Measurements from ENCODE around the gene TMEM132C.

TMEM132C gene

DNA sequence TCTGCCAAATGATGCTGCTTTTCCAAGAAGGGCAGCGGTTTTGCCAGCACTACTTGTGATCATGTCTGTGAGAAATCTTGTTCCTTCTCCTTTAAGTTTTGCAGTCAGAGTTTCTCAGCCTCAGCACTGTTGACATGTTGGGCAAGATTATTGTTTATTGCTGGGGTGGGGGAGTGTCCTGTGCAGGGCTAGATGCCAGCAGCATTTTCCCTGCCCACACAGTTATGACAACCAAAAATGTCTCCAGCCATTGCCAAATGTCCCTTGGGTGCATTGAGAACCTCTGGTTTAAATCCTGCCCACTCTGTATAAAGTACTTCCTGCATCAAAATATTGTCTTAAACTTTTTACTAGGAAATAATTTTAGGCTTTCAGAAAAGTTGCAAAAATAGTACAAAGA is 20.0 kb downstream of the TMEM132C start:
- no peak overlapping the region for H3K9ac ChIP-seq (ENCODE audit: low read depth in 1 of 2, low read length in 2 of 2)
- no peak overlapping the region for H3K4me3 ChIP-seq (ENCODE audit: low read length in 2 of 2)
- no peaks in the 10 kb centered on the region for H3K36me3 ChIP-seq (ENCODE audit: control insufficient read depth in 2 of 2, insufficient read depth in 2 of 2, low read length in 2 of 2)
- no peak overlapping the region for H3K27ac ChIP-seq (ENCODE audit: low read depth in 2 of 2, low read length in 2 of 2)
- H3K27me3 ChIP-seq (ENCODE audit: control insufficient read depth in 2 of 2, insufficient read depth in 2 of 2, low read length in 2 of 2) = no peaks in the 10 kb centered on the region
- no peaks in the 10 kb centered on the region for H3K9me3 ChIP-seq (ENCODE audit: control insufficient read depth in 2 of 2, low read length in 2 of 2)
- no peaks in the 10 kb centered on the region for H3K4me1 ChIP-seq (ENCODE audit: control insufficient read depth in 2 of 2, insufficient read depth in 2 of 2, low read length in 2 of 2)

DNA sequence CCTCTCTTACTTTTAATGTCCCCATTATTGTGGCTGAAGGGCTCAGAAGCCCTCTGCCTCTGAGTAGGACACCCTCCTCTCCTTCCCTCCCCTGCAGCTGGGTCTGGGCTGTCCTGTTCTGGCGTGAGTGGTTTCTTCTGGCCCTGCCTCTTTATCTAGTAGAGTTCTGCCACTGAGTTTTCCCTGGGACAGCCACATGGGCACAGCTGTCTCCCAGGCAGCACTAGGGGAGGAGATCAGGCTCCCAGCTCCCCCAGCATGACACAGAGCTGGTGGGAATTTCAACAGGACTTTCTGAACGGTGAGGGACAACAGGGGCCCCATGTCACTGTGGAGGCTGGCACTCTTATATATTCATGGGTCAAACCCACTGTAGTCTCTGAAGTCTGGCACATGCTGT is 21.4 kb downstream of the TMEM132C start:
- no peak overlapping the region for H3K9ac ChIP-seq (ENCODE audit: low read depth in 1 of 2, low read length in 2 of 2)
- H3K27me3 ChIP-seq (ENCODE audit: control insufficient read depth in 2 of 2, insufficient read depth in 2 of 2, low read length in 2 of 2) = no peaks in the 10 kb centered on the region
- no peak overlapping the region for H3K27ac ChIP-seq (ENCODE audit: low read depth in 2 of 2, low read length in 2 of 2)
- H3K4me1 ChIP-seq (ENCODE audit: control insufficient read depth in 2 of 2, insufficient read depth in 2 of 2, low read length in 2 of 2) = no peaks in the 10 kb centered on the region
- H3K36me3 ChIP-seq (ENCODE audit: control insufficient read depth in 2 of 2, insufficient read depth in 2 of 2, low read length in 2 of 2) = no peaks in the 10 kb centered on the region
- no peaks in the 10 kb centered on the region for H3K9me3 ChIP-seq (ENCODE audit: control insufficient read depth in 2 of 2, low read length in 2 of 2)
- no peak overlapping the region for H3K4me3 ChIP-seq (ENCODE audit: low read length in 2 of 2)

DNA sequence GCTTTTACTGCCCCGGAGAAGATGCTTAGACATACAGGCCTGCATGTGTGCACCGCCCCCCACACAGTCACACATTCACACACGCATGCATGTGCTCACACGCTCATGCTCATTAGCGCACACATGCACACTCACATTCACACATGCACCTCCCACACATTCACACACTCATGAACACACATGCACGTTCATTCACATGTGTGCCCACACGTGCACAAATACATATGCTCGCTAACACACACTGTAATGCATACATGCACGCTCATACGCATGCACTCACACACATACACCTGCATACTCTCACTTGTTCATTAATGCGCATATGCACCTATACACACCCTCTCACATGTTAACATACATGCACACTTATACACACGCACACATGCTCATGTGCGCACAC is 21.9 kb downstream of the TMEM132C start:
- H3K4me3 ChIP-seq (ENCODE audit: low read length in 2 of 2) = no peak overlapping the region
- H3K27me3 ChIP-seq (ENCODE audit: control insufficient read depth in 2 of 2, insufficient read depth in 2 of 2, low read length in 2 of 2) = no peaks in the 10 kb centered on the region
- H3K9me3 ChIP-seq (ENCODE audit: control insufficient read depth in 2 of 2, low read length in 2 of 2) = no peaks in the 10 kb centered on the region
- no peak overlapping the region for H3K27ac ChIP-seq (ENCODE audit: low read depth in 2 of 2, low read length in 2 of 2)
- no peak overlapping the region for H3K9ac ChIP-seq (ENCODE audit: low read depth in 1 of 2, low read length in 2 of 2)
- no peaks in the 10 kb centered on the region for H3K36me3 ChIP-seq (ENCODE audit: control insufficient read depth in 2 of 2, insufficient read depth in 2 of 2, low read length in 2 of 2)
- no peaks in the 10 kb centered on the region for H3K4me1 ChIP-seq (ENCODE audit: control insufficient read depth in 2 of 2, insufficient read depth in 2 of 2, low read length in 2 of 2)

DNA sequence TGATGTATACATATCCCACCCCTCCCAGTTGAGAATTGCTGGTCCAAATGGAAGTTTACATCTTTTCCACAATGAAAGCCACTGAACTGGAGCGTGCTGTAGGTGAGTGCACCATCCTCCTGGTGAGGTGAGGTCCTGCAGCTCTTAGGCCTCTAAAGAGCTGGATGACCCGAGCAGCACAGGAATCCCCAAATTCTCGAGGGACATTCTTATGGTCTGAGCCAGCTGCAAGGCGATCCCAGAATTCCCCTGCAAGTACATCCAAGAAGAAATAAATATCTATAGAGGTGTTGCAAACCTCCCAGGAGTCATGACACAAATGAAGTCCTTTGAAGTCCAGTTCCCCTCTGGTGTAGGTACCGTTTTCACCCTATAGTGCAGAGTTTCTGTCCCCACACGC is 24.0 kb downstream of the TMEM132C start:
- Histone ChIP-seq H3K4me1 (ENCODE audit: control insufficient read depth in 2 of 2, insufficient read depth in 2 of 2, low read length in 2 of 2) (no peaks in the 10 kb centered on the region), H3K36me3 (ENCODE audit: control insufficient read depth in 2 of 2, insufficient read depth in 2 of 2, low read length in 2 of 2) (no peaks in the 10 kb centered on the region), H3K9me3 (ENCODE audit: control insufficient read depth in 2 of 2, low read length in 2 of 2) (no peaks in the 10 kb centered on the region), H3K9ac (ENCODE audit: low read depth in 1 of 2, low read length in 2 of 2) (no peak overlapping the region), H3K27me3 (ENCODE audit: control insufficient read depth in 2 of 2, insufficient read depth in 2 of 2, low read length in 2 of 2) (no peaks in the 10 kb centered on the region), H3K27ac (ENCODE audit: low read depth in 2 of 2, low read length in 2 of 2) (no peak overlapping the region), H3K4me3 (ENCODE audit: low read length in 2 of 2) (no peak overlapping the region)

DNA sequence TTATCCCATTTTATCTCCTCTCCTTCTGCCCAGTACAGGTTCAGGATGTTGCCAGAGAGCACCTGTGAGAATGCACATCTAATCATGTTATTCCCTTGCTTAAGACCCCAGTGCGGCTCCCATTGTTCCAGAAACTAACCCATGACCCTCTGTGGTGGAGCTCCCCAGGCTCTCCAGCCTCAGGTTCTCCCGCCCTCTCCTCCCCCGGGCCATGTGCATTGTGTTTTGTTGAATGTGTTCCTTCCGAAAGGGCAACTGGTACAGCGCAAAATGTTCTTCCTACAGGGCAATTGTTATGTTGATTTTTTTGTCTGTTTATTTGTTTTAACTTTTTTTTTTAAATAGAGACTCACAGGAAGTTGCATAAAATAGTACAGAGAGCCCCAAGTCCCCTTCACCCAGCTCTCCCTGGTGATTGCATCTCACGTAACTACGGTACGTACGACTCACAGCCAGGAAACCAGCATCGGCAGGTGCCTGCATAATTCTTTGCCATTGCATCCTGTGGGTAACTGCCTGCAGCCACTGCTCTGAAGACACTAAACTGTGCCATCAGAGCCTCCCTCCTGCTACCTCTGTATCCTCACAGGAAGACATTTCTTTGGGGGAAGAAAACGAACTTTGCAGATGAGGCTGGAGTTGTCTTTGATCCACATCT is 31.2 kb downstream of the TMEM132C start:
- no peak overlapping the region for H3K4me3 ChIP-seq (ENCODE audit: low read length in 2 of 2)
- no peaks in the 10 kb centered on the region for H3K4me1 ChIP-seq (ENCODE audit: control insufficient read depth in 2 of 2, insufficient read depth in 2 of 2, low read length in 2 of 2)
- H3K36me3 ChIP-seq (ENCODE audit: control insufficient read depth in 2 of 2, insufficient read depth in 2 of 2, low read length in 2 of 2) = no peaks in the 10 kb centered on the region
- no peak overlapping the region for H3K27ac ChIP-seq (ENCODE audit: low read depth in 2 of 2, low read length in 2 of 2)
- no peak overlapping the region for H3K9ac ChIP-seq (ENCODE audit: low read depth in 1 of 2, low read length in 2 of 2)
- H3K27me3 ChIP-seq (ENCODE audit: control insufficient read depth in 2 of 2, insufficient read depth in 2 of 2, low read length in 2 of 2) = no peaks in the 10 kb centered on the region
- H3K9me3 ChIP-seq (ENCODE audit: control insufficient read depth in 2 of 2, low read length in 2 of 2) = no peaks in the 10 kb centered on the region

DNA sequence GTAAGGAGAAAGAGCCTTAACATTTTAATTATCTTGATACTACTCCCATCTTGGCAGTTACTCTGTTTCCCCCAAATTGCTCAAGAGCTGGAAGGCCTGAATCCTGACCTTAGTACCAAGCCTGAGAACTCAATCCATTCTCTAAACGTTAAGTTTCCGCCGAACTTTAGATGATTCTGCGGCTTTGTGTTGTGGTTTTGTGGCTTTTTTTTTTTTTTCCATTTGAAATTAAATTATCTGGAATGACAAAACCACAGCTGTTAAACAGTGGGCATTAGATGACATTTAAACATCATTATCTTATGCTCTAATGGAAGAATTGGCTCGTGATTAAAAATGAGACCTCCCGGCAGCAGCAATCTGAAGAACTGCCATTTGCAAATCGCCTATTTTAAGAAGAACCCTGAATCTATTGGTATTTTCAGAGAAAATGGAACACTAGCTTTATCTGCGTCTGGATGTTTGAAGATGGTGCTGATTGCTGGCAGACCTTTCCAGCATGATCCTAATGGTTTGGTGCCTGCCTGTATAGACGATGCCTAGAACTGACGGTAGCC is 38.4 kb downstream of the TMEM132C start:
- H3K27ac ChIP-seq (ENCODE audit: low read depth in 2 of 2, low read length in 2 of 2) = no peak overlapping the region
- no peaks in the 10 kb centered on the region for H3K27me3 ChIP-seq (ENCODE audit: control insufficient read depth in 2 of 2, insufficient read depth in 2 of 2, low read length in 2 of 2)
- no peaks in the 10 kb centered on the region for H3K36me3 ChIP-seq (ENCODE audit: control insufficient read depth in 2 of 2, insufficient read depth in 2 of 2, low read length in 2 of 2)
- no peaks in the 10 kb centered on the region for H3K4me1 ChIP-seq (ENCODE audit: control insufficient read depth in 2 of 2, insufficient read depth in 2 of 2, low read length in 2 of 2)
- H3K4me3 ChIP-seq (ENCODE audit: low read length in 2 of 2) = no peak overlapping the region
- H3K9ac ChIP-seq (ENCODE audit: low read depth in 1 of 2, low read length in 2 of 2) = no peak overlapping the region
- H3K9me3 ChIP-seq (ENCODE audit: control insufficient read depth in 2 of 2, low read length in 2 of 2) = no peaks in the 10 kb centered on the region

DNA sequence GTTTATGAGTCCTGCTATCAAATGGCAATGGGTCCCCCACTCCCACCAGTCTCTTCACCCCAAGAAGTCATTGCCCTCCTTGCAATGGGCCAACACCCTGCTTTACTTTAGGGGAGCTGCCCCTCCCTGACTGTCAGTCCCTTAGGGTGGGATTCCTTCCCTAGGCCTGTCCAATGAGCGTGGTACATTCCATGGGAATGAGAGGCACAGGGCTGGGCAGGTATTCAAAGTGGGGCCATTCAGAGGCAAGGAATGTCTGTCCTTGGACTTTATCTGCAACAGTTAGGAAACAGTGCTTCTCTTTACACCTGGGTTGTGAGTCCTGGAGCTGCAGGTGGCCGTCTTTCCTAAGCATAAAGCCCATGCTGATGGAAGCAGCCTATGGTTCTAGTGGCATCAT is 40.8 kb downstream of the TMEM132C start:
- no peaks in the 10 kb centered on the region for H3K9me3 ChIP-seq (ENCODE audit: control insufficient read depth in 2 of 2, low read length in 2 of 2)
- H3K4me1 ChIP-seq (ENCODE audit: control insufficient read depth in 2 of 2, insufficient read depth in 2 of 2, low read length in 2 of 2) = no peaks in the 10 kb centered on the region
- no peak overlapping the region for H3K9ac ChIP-seq (ENCODE audit: low read depth in 1 of 2, low read length in 2 of 2)
- H3K27ac ChIP-seq (ENCODE audit: low read depth in 2 of 2, low read length in 2 of 2) = no peak overlapping the region
- H3K27me3 ChIP-seq (ENCODE audit: control insufficient read depth in 2 of 2, insufficient read depth in 2 of 2, low read length in 2 of 2) = no peaks in the 10 kb centered on the region
- H3K36me3 ChIP-seq (ENCODE audit: control insufficient read depth in 2 of 2, insufficient read depth in 2 of 2, low read length in 2 of 2) = no peaks in the 10 kb centered on the region
- no peak overlapping the region for H3K4me3 ChIP-seq (ENCODE audit: low read length in 2 of 2)

DNA sequence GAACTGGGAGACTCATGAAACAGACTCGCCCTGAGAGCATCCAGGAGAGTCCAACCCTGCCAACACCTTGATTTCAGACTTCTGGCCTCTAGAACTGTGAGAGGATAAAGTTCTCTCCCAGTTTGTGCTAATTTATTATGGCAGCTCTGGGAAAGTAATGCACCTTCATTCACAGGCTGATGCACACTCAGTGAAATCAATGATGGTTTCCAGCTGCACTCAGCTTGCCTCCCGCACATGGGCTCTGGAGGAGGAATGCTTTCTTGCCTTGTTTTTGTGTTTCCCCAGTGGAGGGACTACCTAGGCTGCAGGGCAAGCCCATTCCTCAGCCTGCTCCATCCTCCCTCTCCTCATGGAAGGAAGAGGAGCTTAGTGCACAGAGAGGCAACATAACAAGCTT is 45.7 kb downstream of the TMEM132C start:
- Histone ChIP-seq H3K27ac (ENCODE audit: low read depth in 2 of 2, low read length in 2 of 2) (no peak overlapping the region), H3K4me3 (ENCODE audit: low read length in 2 of 2) (no peak overlapping the region), H3K4me1 (ENCODE audit: control insufficient read depth in 2 of 2, insufficient read depth in 2 of 2, low read length in 2 of 2) (no peaks in the 10 kb centered on the region), H3K9ac (ENCODE audit: low read depth in 1 of 2, low read length in 2 of 2) (no peak overlapping the region), H3K36me3 (ENCODE audit: control insufficient read depth in 2 of 2, insufficient read depth in 2 of 2, low read length in 2 of 2) (no peaks in the 10 kb centered on the region), H3K27me3 (ENCODE audit: control insufficient read depth in 2 of 2, insufficient read depth in 2 of 2, low read length in 2 of 2) (no peaks in the 10 kb centered on the region), H3K9me3 (ENCODE audit: control insufficient read depth in 2 of 2, low read length in 2 of 2) (no peaks in the 10 kb centered on the region)

DNA sequence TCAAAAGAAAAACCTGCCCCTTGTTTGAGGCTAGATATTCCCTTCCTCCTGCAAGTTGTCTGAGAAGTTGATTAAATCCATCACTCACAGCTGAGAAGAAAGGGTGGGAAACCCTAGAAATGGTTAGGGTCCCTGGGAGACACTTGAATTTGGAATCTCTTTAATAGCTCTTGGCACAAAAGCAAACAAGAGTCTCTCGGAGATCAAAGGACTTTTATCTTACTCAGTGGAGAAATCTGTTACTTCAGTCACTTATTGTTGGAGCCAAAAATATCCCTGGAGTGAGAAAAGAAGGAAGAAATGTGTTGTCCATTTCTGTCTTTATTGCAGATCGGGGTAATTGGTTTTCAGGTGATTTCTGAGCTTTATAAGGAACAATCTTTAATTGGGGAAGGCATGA is 47.0 kb downstream of the TMEM132C start:
- Histone ChIP-seq H3K9ac (ENCODE audit: low read depth in 1 of 2, low read length in 2 of 2) (no peak overlapping the region), H3K4me3 (ENCODE audit: low read length in 2 of 2) (no peak overlapping the region), H3K27me3 (ENCODE audit: control insufficient read depth in 2 of 2, insufficient read depth in 2 of 2, low read length in 2 of 2) (no peaks in the 10 kb centered on the region), H3K9me3 (ENCODE audit: control insufficient read depth in 2 of 2, low read length in 2 of 2) (no peaks in the 10 kb centered on the region), H3K27ac (ENCODE audit: low read depth in 2 of 2, low read length in 2 of 2) (no peak overlapping the region), H3K36me3 (ENCODE audit: control insufficient read depth in 2 of 2, insufficient read depth in 2 of 2, low read length in 2 of 2) (no peaks in the 10 kb centered on the region), H3K4me1 (ENCODE audit: control insufficient read depth in 2 of 2, insufficient read depth in 2 of 2, low read length in 2 of 2) (no peaks in the 10 kb centered on the region)

DNA sequence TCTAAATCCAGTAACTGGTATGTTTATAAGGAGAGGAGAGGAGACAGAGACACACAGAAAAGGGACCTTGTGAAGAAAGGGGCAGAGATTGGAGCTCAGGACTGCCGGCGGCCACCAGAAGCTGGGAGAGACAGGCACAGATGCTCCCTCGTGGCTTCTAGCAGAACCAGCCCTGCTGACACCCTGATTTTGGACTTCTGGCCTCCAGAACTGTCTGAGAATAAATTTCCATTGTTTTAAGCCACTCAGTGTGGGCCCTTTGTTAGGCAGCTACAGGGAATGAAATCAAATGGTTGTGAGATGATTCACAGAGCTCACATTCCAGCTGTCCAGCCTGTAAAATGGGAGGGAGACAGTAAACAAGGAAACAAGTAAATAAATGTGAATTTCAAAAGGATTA is 47.6 kb downstream of the TMEM132C start:
- no peaks in the 10 kb centered on the region for H3K27me3 ChIP-seq (ENCODE audit: control insufficient read depth in 2 of 2, insufficient read depth in 2 of 2, low read length in 2 of 2)

More for the DNA sequence above, 47.6 kb downstream of the TMEM132C start:
- Histone ChIP-seq H3K4me1 (ENCODE audit: control insufficient read depth in 2 of 2, insufficient read depth in 2 of 2, low read length in 2 of 2) (no peaks in the 10 kb centered on the region), H3K9ac (ENCODE audit: low read depth in 1 of 2, low read length in 2 of 2) (no peak overlapping the region), H3K36me3 (ENCODE audit: control insufficient read depth in 2 of 2, insufficient read depth in 2 of 2, low read length in 2 of 2) (no peaks in the 10 kb centered on the region), H3K4me3 (ENCODE audit: low read length in 2 of 2) (no peak overlapping the region), H3K27ac (ENCODE audit: low read depth in 2 of 2, low read length in 2 of 2) (no peak overlapping the region), H3K9me3 (ENCODE audit: control insufficient read depth in 2 of 2, low read length in 2 of 2) (no peaks in the 10 kb centered on the region)

All from mucosa of rectum (tissue), 2 donors.